Ectodermal cell (in vitro differentiated cells): ENCODE measurements around the gene TNFRSF4.

Source experiments
- H3K27ac ChIP-seq: 2 replicates; pipeline ENCODE4 v1.7.0; 2013; ENCODE audit warnings: mild to moderate bottlenecking, low read depth, low read length; ENCODE audit not compliant: insufficient read depth, poor library complexity, severe bottlenecking
- H3K27me3 ChIP-seq: 2 replicates; pipeline ENCODE4 v1.7.0; 2013; ENCODE audit warnings: mild to moderate bottlenecking, low read length; ENCODE audit not compliant: insufficient read depth, control insufficient read depth, poor library complexity, severe bottlenecking
- H3K36me3 ChIP-seq: one replicate; pipeline ENCODE4 v1.7.0; 2013; ENCODE audit warnings: low read length; ENCODE audit not compliant: control insufficient read depth, insufficient read depth
- H3K4me1 ChIP-seq: one replicate; pipeline ENCODE4 v1.7.0; 2013; ENCODE audit warnings: low read length; ENCODE audit not compliant: control insufficient read depth, insufficient read depth
- H3K4me3 ChIP-seq: 2 replicates; pipeline ENCODE4 v1.7.0; 2013; ENCODE audit warnings: low read depth, low read length, control low read depth; ENCODE audit not compliant: insufficient read depth
- H3K9me3 ChIP-seq: 2 replicates; pipeline ENCODE4 v1.7.0; 2013; ENCODE audit warnings: mild to moderate bottlenecking, low read length, moderate library complexity; ENCODE audit not compliant: control insufficient read depth
- WGBS, 2 experiments: methylation state at CpG; one replicate each; pipeline ENCODE4 v1.1.7; 2013; ENCODE audit warnings: missing lambda C conversion rate in 2 of 2; 5-methylcytosine and 5-hydroxymethylcytosine counted together

The TNFRSF4 gene

GRCh38 chr1:1239227-1239613, 25.3 kb upstream of the TNFRSF4 start:
- H3K36me3 ChIP-seq = no peaks in the 10 kb centered on the region
- 87 to 88% methylated on average over 15 of the region's 15 CpGs for WGBS, 2 experiments
- no peak overlapping the region for H3K4me3 ChIP-seq
- H3K27ac ChIP-seq = no peak overlapping the region
- no peaks in the 10 kb centered on the region for H3K9me3 ChIP-seq
- no peaks in the 10 kb centered on the region for H3K27me3 ChIP-seq
- H3K4me1 ChIP-seq = peaks cover 17% of the 10 kb centered on the region

GRCh38 chr1:1238702-1239178, 24.8 kb upstream of the TNFRSF4 start:
- WGBS, 2 experiments = 92 to 94% methylated on average over 19 of the region's 19 CpGs
- no peaks in the 10 kb centered on the region for H3K9me3 ChIP-seq
- peaks cover 17% of the 10 kb centered on the region for H3K4me1 ChIP-seq
- H3K27ac ChIP-seq = no peak overlapping the region
- H3K4me3 ChIP-seq = no peak overlapping the region
- no peaks in the 10 kb centered on the region for H3K36me3 ChIP-seq
- H3K27me3 ChIP-seq = no peaks in the 10 kb centered on the region

DNA sequence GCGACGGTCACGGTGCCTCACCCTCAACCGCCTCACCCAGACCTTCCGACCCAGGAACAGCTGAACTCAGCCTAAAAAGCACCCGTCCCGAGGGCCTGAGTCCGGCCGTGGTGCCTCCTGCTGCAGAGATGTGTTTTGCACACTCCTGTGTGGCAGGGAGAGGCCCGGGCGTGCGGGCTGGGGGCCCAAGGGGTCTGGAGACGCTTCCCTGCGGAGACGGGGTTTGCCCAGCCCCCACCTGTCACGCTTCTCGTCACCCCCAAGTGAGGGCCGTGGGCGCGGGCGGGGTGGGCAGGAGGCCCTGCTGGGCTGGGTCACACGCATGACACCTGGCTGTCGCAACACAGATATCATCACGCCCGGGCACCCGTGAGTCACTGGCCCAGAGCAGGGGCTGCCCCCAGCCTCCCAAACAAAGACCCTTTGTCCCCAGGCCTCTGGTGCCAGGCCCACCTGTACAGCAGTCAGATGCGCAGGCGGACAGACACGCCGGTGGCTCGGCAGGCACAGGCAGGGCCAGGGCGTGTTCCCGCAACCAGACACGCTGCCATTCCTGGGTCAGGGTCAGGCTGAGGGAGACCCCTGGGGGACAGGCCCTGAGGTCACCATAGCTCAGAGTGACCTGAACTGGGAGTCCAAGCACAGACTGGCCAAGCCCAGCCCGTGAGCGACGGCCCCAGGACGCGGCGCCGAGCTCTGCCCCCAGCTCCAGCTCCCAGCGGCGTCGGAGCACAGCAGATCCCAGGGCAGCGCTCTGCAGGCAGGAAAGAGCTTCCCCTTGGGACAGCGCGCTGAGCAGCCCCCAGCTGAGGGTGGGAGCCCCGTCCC, 24.1 kb upstream of the TNFRSF4 start:
- no peaks in the 10 kb centered on the region for H3K9me3 ChIP-seq
- 90 to 93% methylated on average over 48 of the region's 48 CpGs for WGBS, 2 experiments
- H3K27me3 ChIP-seq = no peaks in the 10 kb centered on the region
- H3K4me1 ChIP-seq = peaks cover 21% of the 10 kb centered on the region
- no peaks in the 10 kb centered on the region for H3K36me3 ChIP-seq
- H3K27ac ChIP-seq = no peak overlapping the region
- H3K4me3 ChIP-seq = no peak overlapping the region

GRCh38 chr1:1236945-1237873, 23.3 kb upstream of the TNFRSF4 start:
- Histone ChIP-seq H3K9me3 (no peaks in the 10 kb centered on the region), H3K4me1 (peaks cover 25% of the 10 kb centered on the region), H3K27ac (no peak overlapping the region), H3K27me3 (no peaks in the 10 kb centered on the region), H3K36me3 (no peaks in the 10 kb centered on the region), H3K4me3 (no peak overlapping the region)
- WGBS, 2 experiments = 78 to 83% methylated on average over 34 of the region's 34 CpGs

GRCh38 chr1:1236176-1236763, 22.3 kb upstream of the TNFRSF4 start:
- Histone ChIP-seq H3K27ac (no peak overlapping the region), H3K9me3 (no peaks in the 10 kb centered on the region), H3K4me3 (no peak overlapping the region), H3K4me1 (peaks cover 25% of the 10 kb centered on the region), H3K27me3 (no peaks in the 10 kb centered on the region), H3K36me3 (no peaks in the 10 kb centered on the region)
- 91 to 92% methylated on average over 22 of the region's 22 CpGs for WGBS, 2 experiments

- H3K36me3 ChIP-seq = no peaks in the 10 kb centered on the region
- H3K27ac ChIP-seq = no peak overlapping the region
- 95 to 96% methylated on average over 27 of the region's 27 CpGs for WGBS, 2 experiments
- peaks cover 23% of the 10 kb centered on the region for H3K4me1 ChIP-seq
- no peaks in the 10 kb centered on the region for H3K27me3 ChIP-seq
- no peaks in the 10 kb centered on the region for H3K9me3 ChIP-seq
- H3K4me3 ChIP-seq = no peak overlapping the region
Observed at GRCh38 chr1:1235016-1235744, 21.2 kb upstream of the TNFRSF4 start.

DNA sequence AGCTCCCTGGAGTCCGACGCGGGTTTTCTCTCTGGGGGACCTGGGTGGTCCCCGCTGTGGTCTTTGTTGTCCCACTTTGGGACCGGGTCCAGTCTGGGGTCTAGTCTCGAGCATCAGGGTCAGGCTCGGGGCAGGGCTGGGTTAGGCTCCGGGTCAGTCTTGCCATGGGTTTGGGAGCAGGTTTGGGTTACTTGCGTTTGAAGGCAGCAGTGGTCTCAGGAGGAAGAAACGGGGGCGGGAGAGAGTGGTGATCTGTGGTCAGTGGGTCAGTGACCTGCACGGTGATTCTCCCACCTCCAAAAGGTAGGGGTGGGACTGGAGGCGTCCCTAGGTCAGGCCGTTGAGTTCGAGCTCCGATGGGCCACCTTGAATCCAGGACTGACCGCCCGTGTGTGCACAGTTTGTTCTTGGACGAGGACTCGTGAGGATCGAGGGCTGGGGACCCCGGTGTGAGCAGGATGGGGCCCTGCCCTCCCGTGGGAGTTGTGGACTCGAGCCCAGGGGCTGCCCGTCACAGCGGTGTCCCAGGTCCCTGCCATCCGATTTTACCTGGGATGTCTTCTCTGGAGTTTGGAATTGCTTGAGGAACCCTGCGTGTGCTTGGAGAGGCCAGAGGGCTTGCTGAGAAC, 20.3 kb upstream of the TNFRSF4 start:
- WGBS, 2 experiments = 95% methylated on average over 28 of the region's 28 CpGs
- Histone ChIP-seq H3K4me1 (peaks cover 14% of the 10 kb centered on the region), H3K9me3 (no peaks in the 10 kb centered on the region)

DNA sequence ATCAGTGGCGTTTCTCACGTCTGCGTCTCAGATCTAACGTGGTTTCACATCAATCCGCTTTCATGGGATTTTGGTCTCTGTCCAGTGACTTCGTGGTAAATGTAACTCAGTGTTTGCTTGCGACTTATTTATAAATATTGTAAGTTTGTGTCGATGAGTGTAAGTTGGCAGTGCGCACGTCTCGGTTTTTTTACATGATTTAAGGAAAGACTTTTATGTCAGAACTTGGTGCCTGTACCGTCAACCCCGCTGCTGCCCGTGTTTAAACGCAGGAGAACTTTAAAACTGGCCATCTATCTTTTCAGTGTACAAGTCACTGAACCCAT, 19.6 kb upstream of the TNFRSF4 start:
- no peaks in the 10 kb centered on the region for H3K27me3 ChIP-seq
- H3K9me3 ChIP-seq = no peaks in the 10 kb centered on the region
- peaks cover 14% of the 10 kb centered on the region for H3K4me1 ChIP-seq
- WGBS, 2 experiments = 95% methylated on average over 15 of the region's 15 CpGs
- H3K27ac ChIP-seq = no peak overlapping the region
- H3K4me3 ChIP-seq = peak overlapping the region; percentile 22
- H3K36me3 ChIP-seq = no peaks in the 10 kb centered on the region

More for the DNA sequence above, 20.3 kb upstream of the TNFRSF4 start:
- H3K27ac ChIP-seq = no peak overlapping the region
- H3K27me3 ChIP-seq = no peaks in the 10 kb centered on the region
- H3K4me3 ChIP-seq = no peak overlapping the region
- H3K36me3 ChIP-seq = no peaks in the 10 kb centered on the region

GRCh38 chr1:1232796-1233566, 19.0 kb upstream of the TNFRSF4 start:
- no peaks in the 10 kb centered on the region for H3K36me3 ChIP-seq
- peak overlapping the region; percentile 22 for H3K4me3 ChIP-seq
- no peaks in the 10 kb centered on the region for H3K9me3 ChIP-seq
- H3K27me3 ChIP-seq = no peaks in the 10 kb centered on the region
- WGBS, 2 experiments = 96 to 97% methylated on average over 98 of the region's 98 CpGs
- H3K4me1 ChIP-seq = peaks cover 14% of the 10 kb centered on the region
- no peak overlapping the region for H3K27ac ChIP-seq
